ENCODE results near the gene IL36RN.

IL36RN gene

DNA sequence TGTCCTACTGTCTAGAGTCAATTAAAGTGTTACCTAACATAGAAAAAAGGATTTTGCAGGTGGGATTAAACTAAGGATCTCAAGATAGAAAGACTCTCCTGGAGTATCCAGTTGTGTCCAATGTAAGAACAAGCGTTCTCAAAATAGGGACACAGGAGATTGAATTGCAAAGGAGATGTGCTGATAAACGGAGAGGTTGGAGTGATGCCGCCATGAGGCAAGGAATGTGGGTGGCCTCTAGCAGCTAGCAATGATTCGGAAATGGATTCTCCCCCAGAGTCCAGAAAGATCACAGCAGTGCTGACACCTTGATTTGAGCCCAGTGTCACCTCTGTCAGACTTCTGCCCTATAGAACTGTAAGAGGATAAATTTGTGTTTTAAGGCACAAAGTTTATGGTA is 44.3 kb downstream of the IL36RN start:
- no peak for DNase-seq (ENCODE audit: low read depth)
- no peak overlapping the region for H3K4me3 ChIP-seq (ENCODE audit: control insufficient read depth, low read depth, low read length)
- TF ChIP-seq CTCF (IDR thresholded peaks at IDR 0.05; ENCODE audit: control insufficient read depth, insufficient read depth, low read depth, low read length, missing control alignments): no peak

GRCh38 chr2:113104054-113104611 is 45.1 kb downstream of the IL36RN start:
- H3K4me3 ChIP-seq (ENCODE audit: control insufficient read depth, low read depth, low read length): no peak overlapping the region
- DNase-seq (ENCODE audit: low read depth): no peak
- TF ChIP-seq CTCF (IDR thresholded peaks at IDR 0.05; ENCODE audit: control insufficient read depth, insufficient read depth, low read depth, low read length, missing control alignments): no peak

DNA sequence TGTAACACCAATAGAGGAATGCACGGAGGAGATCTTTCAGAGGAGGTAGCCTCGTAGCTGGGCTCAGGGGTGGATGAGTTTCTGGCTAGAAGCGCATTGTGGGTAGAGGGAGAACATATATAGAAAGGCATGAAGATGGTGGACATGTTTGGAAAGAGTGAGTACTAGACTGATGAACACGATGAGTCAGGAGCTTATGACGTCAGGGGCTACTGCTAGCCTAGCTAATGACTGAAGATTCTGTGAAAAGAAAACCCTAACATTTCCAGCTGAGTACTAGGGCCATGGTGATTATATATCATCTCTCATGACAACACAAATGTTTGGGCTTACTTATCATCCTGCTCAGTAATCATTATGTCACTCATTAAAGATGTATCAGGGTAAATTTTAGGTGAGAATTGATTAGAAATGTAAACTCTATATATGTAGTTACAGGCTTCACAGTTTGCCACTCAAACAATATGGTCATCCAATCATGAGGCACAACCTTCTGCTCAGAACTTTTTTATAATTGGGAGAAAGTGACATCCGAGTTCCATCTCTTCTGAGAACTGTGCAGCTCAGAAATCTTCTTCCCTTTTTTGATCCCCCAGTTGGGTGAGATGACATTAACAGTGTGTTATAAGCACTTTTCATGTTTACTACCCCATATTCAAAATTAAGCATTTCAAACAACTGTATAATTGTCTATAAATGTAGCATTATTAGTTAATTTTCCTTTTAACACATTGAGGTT is 46.2 kb downstream of the IL36RN start:
- TF ChIP-seq CTCF (IDR thresholded peaks at IDR 0.05; ENCODE audit: control insufficient read depth, insufficient read depth, low read depth, low read length, missing control alignments): no peak
- no peak for DNase-seq (ENCODE audit: low read depth)

DNA sequence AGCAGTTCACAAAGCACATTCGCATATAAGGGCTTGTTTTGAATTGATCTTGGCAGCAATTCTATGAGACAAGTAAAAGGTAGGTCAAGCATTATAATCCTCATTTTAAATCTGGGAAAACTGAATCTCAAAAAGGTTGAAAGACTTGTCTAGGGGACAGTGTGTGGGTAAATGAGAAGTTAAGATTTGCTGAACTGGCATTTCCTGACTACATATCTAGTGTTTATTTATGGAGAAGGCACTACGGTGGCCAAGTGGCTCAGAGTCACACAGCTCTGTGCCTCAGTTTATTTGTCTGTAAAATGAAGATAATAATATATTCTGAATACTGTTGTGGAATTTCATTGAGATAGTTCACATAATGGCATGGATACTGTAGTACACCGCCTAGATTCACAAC is 52.1 kb downstream of the IL36RN start:
- no peak for TF ChIP-seq CTCF (IDR thresholded peaks at IDR 0.05; ENCODE audit: control insufficient read depth, insufficient read depth, low read depth, low read length, missing control alignments)
- DNase-seq (ENCODE audit: low read depth): no peak
- no peak overlapping the region for H3K4me3 ChIP-seq (ENCODE audit: control insufficient read depth, low read depth, low read length)

More for the DNA sequence above, 46.2 kb downstream of the IL36RN start:
- no peak overlapping the region for H3K4me3 ChIP-seq (ENCODE audit: control insufficient read depth, low read depth, low read length)

DNA sequence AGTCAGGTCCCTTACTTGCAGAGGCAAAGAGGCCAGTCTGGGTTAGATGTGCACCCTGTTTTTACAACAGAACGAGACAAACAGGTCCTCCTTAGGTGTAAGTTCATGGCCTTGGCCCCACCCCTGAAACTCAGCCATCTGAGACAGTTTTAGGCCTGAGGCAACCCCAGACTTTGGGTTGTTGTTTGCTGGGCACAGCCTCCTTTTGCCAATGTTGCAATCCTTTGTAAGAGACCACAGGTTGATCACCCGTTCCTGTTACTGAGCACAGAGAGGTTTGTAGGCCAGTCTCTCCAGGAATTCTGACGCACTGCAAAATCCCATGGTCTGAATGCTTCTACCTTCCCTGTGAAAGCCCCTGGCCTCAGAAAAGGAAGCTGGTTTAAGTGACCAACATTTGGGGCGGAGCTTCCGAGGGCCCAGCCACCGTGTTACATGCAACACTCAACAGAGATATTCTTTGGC is 52.9 kb downstream of the IL36RN start:
- no peak for TF ChIP-seq CTCF (IDR thresholded peaks at IDR 0.05; ENCODE audit: control insufficient read depth, insufficient read depth, low read depth, low read length, missing control alignments)
- no peak for DNase-seq (ENCODE audit: low read depth)
- H3K4me3 ChIP-seq (ENCODE audit: control insufficient read depth, low read depth, low read length): no peak overlapping the region

DNA sequence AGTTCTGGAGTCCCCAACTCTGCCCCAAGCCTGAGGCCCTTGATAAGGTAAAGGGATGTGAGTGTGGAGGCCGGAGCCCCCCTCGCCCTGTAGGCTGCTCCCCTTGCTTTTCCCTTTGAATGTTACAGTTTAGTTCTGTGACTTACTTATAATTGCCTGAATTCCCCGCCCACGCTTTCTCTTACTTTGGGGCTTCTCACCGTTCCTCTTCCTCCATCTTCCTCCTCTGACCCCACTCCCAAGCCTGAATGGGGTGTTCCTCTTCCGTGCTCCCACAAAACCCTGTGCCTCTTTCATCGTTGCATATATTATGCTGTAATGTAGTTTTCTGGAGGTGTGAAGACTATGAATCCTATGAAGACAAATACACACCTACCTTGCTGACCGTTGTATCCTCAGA is 53.4 kb downstream of the IL36RN start:
- no peak for TF ChIP-seq CTCF (IDR thresholded peaks at IDR 0.05; ENCODE audit: control insufficient read depth, insufficient read depth, low read depth, low read length, missing control alignments)
- DNase-seq (ENCODE audit: low read depth): no peak
- H3K4me3 ChIP-seq (ENCODE audit: control insufficient read depth, low read depth, low read length): no peak overlapping the region
